COLO668 (cell line): Measurements from ENCODE around the gene PRDM16.

ENCODE experiments used
- DNase-seq: peaks from one replicate; lab custom pipeline; 2025; ENCODE audit not compliant: unreplicated experiment; lab: John Stamatoyannopoulos, UW

Gene PRDM16

GRCh38 chr1:3434406-3435110 lies 365.6 kb downstream of the PRDM16 start:
- DNase-seq = no peak

- DNase-seq = no peak
Observed at GRCh38 chr1:3435666-3436065, 366.7 kb downstream of the PRDM16 start.

DNA sequence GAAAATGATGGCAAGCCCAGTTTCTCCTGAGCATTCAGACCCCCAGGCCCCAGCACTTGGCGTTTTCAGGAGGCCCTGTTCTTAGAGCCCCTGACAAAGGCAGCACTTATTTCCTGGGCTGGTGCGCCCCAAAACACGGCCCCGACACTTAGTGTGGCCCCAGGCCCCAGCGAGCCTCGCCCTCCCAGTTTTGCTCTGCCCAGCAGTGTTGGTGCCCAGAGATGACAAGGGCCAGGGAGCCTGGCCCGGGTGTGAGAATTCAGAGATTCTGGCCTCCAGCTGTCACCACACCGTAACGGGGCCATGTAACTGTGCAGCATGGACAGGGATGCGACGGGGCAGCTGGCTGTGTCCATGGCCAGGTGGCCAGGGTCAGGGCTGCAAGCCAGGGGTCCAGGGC lies 367.4 kb downstream of the PRDM16 start:
- DNase-seq = no peak

- no peak for DNase-seq
Observed at GRCh38 chr1:3436901-3437300, 367.9 kb downstream of the PRDM16 start.

DNA sequence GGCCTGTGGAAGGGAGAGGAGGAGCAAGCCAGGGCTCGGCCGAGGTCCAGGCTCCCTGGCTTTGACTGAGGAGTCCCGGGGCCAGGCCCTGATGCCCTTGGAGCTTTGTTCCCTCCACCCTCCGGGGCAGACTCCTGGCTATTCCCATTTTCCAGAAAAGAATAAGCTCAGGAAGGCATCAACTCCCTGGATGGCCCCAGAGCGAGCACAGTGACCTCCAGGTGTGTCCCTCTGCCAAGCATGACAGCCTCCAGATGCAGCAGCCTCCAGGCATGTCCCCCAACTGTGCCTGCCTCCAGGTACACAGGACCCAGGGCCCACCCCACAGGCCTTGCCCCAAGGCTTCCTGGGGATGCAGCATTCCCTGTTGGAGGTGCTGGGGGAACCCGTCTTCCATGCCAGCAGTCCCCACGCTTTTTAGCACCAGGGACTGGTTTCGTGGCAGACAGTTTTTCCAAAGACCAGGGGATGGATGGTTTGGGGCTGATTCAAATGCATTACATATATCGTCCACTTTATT lies 369.7 kb downstream of the PRDM16 start:
- DNase-seq = no peak

- DNase-seq = no peak
Observed at GRCh38 chr1:3439346-3440299, 370.6 kb downstream of the PRDM16 start.

GRCh38 chr1:3440300-3440681 lies 371.3 kb downstream of the PRDM16 start:
- no peak for DNase-seq

DNA sequence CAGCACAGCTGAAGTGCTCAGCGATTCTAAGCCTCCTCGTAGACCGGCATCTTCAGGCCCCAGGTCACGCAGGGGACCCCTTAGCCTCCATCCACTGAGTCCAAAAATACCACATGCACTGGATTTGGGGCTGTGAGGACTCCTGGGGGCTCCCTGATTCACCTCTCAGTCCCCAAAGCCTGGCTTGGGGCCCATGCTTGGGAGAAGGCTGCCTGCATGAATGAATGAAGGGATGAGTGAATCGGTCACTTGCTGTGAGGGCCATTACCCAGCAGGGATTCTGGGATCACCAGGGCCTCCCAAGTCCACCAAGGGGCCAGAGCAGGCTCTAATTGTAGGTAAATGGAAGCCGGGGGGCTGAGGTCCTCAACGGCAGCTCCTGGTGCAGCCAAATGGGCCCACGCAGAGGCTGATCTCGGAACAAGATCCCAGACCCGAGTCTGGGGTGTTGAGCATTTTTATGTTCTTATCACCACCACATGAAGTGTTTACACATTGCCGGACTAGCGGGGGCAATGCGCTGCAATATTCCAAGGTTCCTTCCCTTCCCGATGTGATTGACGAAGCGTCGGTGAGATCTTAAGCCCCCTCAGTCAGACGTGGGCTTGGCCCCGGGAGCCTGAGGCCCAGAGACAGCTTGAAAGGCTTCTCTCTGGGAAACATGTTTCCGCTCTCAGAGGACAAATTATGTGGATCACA lies 371.9 kb downstream of the PRDM16 start:
- no peak for DNase-seq

- no peak for DNase-seq
Observed at GRCh38 chr1:3441410-3441847, 372.4 kb downstream of the PRDM16 start.

DNA sequence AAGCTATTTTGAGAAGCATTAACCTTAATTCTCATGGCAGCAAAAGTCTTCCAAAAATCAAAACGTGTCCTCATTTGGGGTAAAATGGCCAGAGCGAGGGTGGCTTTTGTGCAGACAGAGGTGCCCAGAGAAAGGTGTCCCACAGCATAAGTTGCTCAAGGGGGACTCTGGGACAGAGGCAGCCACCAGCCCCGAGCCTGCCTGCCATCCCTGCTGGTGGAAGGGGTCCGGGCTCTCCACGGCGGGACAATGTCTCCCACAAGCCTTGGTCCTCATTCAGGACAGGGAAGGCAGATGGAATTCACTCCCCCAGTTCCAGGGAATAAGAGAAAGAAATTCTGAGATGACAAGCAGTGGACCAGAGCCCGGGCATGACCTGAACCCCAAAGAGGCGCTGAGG lies 372.9 kb downstream of the PRDM16 start:
- DNase-seq = no peak

- no peak for DNase-seq
Observed at GRCh38 chr1:3442331-3442730, 373.3 kb downstream of the PRDM16 start.

- DNase-seq = no peak
Observed at GRCh38 chr1:3442901-3443300, 373.9 kb downstream of the PRDM16 start.

DNA sequence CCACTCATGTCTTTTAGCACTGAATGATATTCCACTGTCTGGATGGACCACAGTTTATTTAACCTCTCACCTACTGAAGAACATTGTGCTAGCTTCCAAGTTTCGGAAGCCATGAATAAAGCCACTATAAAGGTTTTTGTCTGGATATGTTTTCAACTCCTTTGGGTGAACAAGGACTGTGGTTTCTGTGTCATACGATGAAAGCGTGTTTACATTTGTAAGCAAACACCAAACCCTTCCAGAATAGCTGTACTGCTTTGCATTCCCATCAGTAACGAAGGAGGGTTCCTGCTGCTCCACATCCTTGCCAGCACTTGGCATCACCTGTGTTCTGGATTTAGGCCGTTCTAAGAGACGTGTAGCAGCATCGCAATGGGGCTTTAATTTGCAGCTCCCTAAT lies 374.8 kb downstream of the PRDM16 start:
- no peak for DNase-seq

DNA sequence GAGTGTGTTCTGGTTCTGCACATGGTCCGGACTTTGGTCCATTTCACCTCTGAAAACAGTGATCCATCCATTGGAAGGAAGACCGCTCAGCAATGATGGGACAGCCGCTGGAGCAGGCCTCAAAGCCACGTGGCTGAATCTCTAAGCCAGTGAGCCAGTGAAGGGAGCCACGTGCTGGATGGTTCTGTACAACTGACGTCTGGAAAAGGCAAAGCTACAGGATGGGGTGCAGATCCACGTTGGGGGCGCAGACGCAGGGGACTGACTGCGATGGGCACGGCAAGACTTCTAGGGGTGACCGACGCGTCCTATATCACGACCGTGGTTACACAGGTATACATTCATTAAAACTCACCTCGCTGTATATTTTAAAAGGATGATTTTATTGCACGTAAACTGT lies 375.3 kb downstream of the PRDM16 start:
- DNase-seq = no peak

- no peak for DNase-seq
Observed at GRCh38 chr1:3444736-3445135, 375.7 kb downstream of the PRDM16 start.

GRCh38 chr1:3450202-3450863 lies 381.3 kb downstream of the PRDM16 start:
- DNase-seq = no peak

- DNase-seq = no peak
Observed at GRCh38 chr1:3450983-3451382, 382.0 kb downstream of the PRDM16 start.

GRCh38 chr1:3451994-3452865 lies 383.2 kb downstream of the PRDM16 start:
- DNase-seq = no peak

DNA sequence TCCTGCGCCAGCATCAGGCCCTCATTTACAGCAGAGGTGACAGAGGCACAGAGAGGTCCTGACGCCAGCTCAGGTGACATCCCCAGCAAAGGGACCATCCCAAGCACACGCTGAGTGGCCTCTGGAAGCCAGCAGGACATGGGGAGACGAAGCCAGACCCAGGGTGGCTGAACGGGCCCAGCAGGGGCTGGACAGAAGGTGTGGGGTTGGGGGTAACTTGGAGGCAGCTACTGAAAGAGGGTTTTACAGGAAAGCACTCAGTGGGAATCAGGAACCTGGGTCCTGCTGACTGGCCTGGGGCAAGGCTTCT lies 383.8 kb downstream of the PRDM16 start:
- DNase-seq = no peak

GRCh38 chr1:3453203-3453761 lies 384.3 kb downstream of the PRDM16 start:
- peak; percentile 88 for DNase-seq
